ENCODE results near the gene TEX14. TPM values are rescaled to one million over a fixed set of nuclear protein-coding genes. Genes with fewer than 3 reads are reported as not detected.
"Not testable (repeated sequence)": the region's sequence is repeated elsewhere in the genome, so short reads cannot be mapped to it uniquely, and the experiment has no call there.

The TEX14 gene
- total RNA-seq, 3 donors from 2014 or later = 0.16 to 0.33 (median 0.29) TPM

GRCh38 chr17:58660621-58661020 is 31.2 kb downstream of the TEX14 start:
- H3K4me1 ChIP-seq = no peaks in the 10 kb centered on the region
- H3K4me3 ChIP-seq = no peak overlapping the region
- TF ChIP-seq POLR2A (IDR thresholded peaks at IDR 0.05) (no peak), CTCF (IDR thresholded peaks at IDR 0.05) (no peak), POLR2AphosphoS5 (IDR thresholded peaks at IDR 0.05) (no peak)
- intact Hi-C loops (cut with DNase I; ENCODE audit: low total_unique reads) = no loop called here
- H3K27ac ChIP-seq = no peak overlapping the region
- no peaks in the 10 kb centered on the region for H3K9me3 ChIP-seq
- no peaks in the 10 kb centered on the region for H3K36me3 ChIP-seq
- H3K27me3 ChIP-seq = no peaks in the 10 kb centered on the region
- DNase-seq (ENCODE audit: low spot score in 2 of 2) = no peak

DNA sequence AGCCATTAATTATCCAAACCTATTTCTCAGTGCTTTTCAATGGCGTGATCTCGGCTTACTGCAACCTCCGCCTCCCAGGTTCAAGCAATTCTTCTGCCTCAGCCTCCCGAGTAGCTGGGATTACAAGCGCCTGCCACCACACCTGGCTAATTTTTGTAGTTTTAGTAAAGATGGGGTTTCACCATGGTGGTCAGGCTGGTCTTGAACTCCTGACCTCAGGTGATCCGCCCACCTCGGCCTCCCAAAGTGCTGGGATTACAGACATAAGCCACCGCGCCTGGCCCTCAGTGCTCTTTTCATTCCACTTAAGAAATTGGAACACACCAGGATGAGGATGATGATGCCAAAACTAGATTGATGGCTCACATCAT is 32.1 kb downstream of the TEX14 start:
- H3K27me3 ChIP-seq; H3K4me1 ChIP-seq; DNase-seq (ENCODE audit: low spot score in 2 of 2); H3K36me3 ChIP-seq; H3K9me3 ChIP-seq: not testable (repeated sequence)
- Histone ChIP-seq H3K4me3 (peak overlapping the region; percentile 27 to 62 (median 46)), H3K27ac (peak overlapping the region in 1 of 2 donors; percentile 89)
- intact Hi-C loops (cut with DNase I; ENCODE audit: low total_unique reads) = loop anchor here (5.0 kb wide), 1 partner anchor 1357 kb away; no protein-coding TSS in a partner anchor

- TF ChIP-seq POLR2A (IDR thresholded peaks at IDR 0.05) (peak; percentile 89), POLR2AphosphoS5 (IDR thresholded peaks at IDR 0.05) (peak; percentile 63 to 99 (median 98)), CTCF (IDR thresholded peaks at IDR 0.05) (peak in 1 of 3 donors; percentile 23)
- Histone ChIP-seq H3K36me3 (no peaks in the 10 kb centered on the region), H3K4me1 (no peaks in the 10 kb centered on the region), H3K27me3 (no peaks in the 10 kb centered on the region), H3K27ac (peak overlapping the region; percentile 88 to 89), H3K4me3 (peak overlapping the region; percentile 27 to 62 (median 46)), H3K9me3 (no peaks in the 10 kb centered on the region)
- intact Hi-C loops (cut with DNase I; ENCODE audit: low total_unique reads) = loop anchor here (5.0 kb wide), 1 partner anchor 1357 kb away; no protein-coding TSS in a partner anchor
- DNase-seq (ENCODE audit: low spot score in 2 of 2) = peak; percentile 77 to 83
Observed at GRCh38 chr17:58658804-58659713, 32.8 kb downstream of the TEX14 start.

GRCh38 chr17:58657962-58658803 is 33.7 kb downstream of the TEX14 start:
- not testable (repeated sequence) for DNase-seq (ENCODE audit: low spot score in 2 of 2); H3K36me3 ChIP-seq; H3K4me1 ChIP-seq; H3K27me3 ChIP-seq; H3K9me3 ChIP-seq
- Histone ChIP-seq H3K27ac (peak overlapping the region; percentile 88 to 89), H3K4me3 (peak overlapping the region; percentile 27 to 62 (median 46))
- intact Hi-C loops (cut with DNase I; ENCODE audit: low total_unique reads) = loop anchor here (5.0 kb wide), 1 partner anchor 1356 kb away; no protein-coding TSS in a partner anchor

DNA sequence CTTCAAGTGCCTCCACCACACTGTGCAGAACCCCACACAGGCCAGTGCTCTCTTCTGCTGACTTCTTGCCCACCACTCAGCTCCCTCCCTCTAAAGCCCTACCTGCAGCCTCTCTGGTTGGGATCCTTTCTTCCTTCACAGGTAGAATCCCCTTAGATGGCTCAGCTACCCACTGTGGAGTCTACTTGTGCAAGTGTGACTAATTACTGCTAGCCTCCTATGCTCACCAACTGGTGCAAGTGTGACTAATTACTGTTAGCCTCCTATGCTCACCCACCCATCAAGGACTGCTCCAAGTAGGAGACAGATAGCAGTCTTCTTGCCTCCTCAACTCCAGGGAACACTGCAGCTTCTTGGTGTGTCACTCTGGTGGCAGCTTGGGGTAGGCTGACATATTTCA is 43.6 kb downstream of the TEX14 start:
- no peak overlapping the region for H3K4me3 ChIP-seq
- DNase-seq (ENCODE audit: low spot score in 2 of 2) = no peak
- H3K27ac ChIP-seq = no peak overlapping the region
- H3K4me1 ChIP-seq = no peaks in the 10 kb centered on the region
- intact Hi-C loops (cut with DNase I; ENCODE audit: low total_unique reads) = no loop called here
- no peaks in the 10 kb centered on the region for H3K27me3 ChIP-seq
- H3K36me3 ChIP-seq = no peaks in the 10 kb centered on the region
- TF ChIP-seq POLR2A (IDR thresholded peaks at IDR 0.05) (no peak), CTCF (IDR thresholded peaks at IDR 0.05) (no peak), POLR2AphosphoS5 (IDR thresholded peaks at IDR 0.05) (no peak)
- no peaks in the 10 kb centered on the region for H3K9me3 ChIP-seq

Data from breast epithelium (tissue), 4 donors.